ENCODE measurements around the gene TMEM229A. TPM values are rescaled to one million over a fixed set of nuclear protein-coding genes. Genes with fewer than 3 reads are reported as not detected.

TMEM229A gene
- total RNA-seq, 1 experiment from 2014 or later = 0.50 TPM

DNA sequence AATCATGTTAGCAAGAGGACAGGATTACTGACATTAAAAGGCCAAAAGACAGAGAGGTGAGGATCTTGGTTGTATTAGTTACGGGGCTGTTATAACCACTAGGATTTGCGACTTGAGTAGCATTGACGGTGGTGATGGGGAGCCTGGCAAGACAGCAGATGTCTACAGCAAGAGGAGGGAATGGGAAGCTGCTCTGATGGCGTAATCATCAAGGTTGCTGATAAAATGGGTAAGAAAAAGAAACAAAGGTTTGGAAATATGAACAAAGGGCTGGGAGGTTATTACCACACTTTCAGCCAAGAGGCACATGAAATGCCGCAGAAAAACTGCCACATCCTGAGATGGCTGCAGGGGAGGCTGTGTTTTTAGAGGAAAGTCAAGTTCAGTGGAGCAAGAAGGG is 33.9 kb downstream of the TMEM229A start:
- no TSS peak for BruUV-seq (replicated peaks)
- H3K27me3 Mint-ChIP-seq (ENCODE audit: insufficient read depth, unreplicated experiment) = no peaks in the 10 kb centered on the region
- H3K4me1 Mint-ChIP-seq (ENCODE audit: low read depth, unreplicated experiment) = peaks cover 8% of the 10 kb centered on the region
- H3K9me3 Mint-ChIP-seq (ENCODE audit: unreplicated experiment) = no peaks in the 10 kb centered on the region
- Histone ChIP-seq H3K4me1 (no peaks in the 10 kb centered on the region), H3K27me3 (replicated peaks; ENCODE audit: control insufficient read depth, insufficient read depth, low read length) (no peaks in the 10 kb centered on the region), H3K9me3 (peaks cover 5% of the 10 kb centered on the region; the same call in 1 of the 2 replicates), H3K36me3 (ENCODE audit: control insufficient read depth, insufficient read depth, low read length) (no peaks in the 10 kb centered on the region), H3K4me3 (ENCODE audit: low read depth, low read length) (no peak overlapping the region)
- DNase-seq = no peak
- H3K27ac Mint-ChIP-seq (ENCODE audit: unreplicated experiment) = no peak overlapping the region
- intact Hi-C loops (cut with micrococcal nuclease; ENCODE audit: unreplicated experiment) = no loop called here
- no peak for TF ChIP-seq CTCF (IDR thresholded peaks at IDR 0.05; ENCODE audit: insufficient read depth in 1 of 2, low read depth in 1 of 2, low read length in 1 of 2, severe bottlenecking in 1 of 2, unreplicated experiment in 1 of 2)
- ChIA-PET POLR2A (no interaction called here), CTCF (no interaction called here)
- H3K4me3 Mint-ChIP-seq (ENCODE audit: unreplicated experiment) = no peak overlapping the region
- no peaks in the 10 kb centered on the region for H3K36me3 Mint-ChIP-seq (ENCODE audit: insufficient read depth, unreplicated experiment)

DNA sequence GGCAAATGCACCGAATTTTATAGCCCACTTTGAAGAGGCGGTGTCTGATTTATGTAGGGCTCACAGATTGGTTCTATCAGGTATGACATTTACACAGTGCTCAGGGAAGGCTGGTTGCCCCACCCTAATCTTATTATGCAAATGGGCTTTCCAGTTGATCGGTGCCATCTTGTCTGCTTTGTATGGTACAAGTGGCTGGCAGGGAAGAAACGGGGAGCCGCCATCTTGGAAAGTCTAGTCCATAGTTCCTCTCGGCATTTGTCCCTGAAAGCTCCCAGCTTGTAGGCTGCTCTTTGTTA is 36.6 kb downstream of the TMEM229A start:
- CTCF ChIA-PET = interaction anchor here (0.6 kb wide), 1 partner anchor 227 kb away, joined by 3 read pairs; no protein-coding TSS in a partner anchor
- H3K27me3 ChIP-seq (replicated peaks; ENCODE audit: control insufficient read depth, insufficient read depth, low read length) = no peaks in the 10 kb centered on the region
- Mint-ChIP-seq H3K4me1 (ENCODE audit: low read depth, unreplicated experiment) (peaks cover 8% of the 10 kb centered on the region), H3K36me3 (ENCODE audit: insufficient read depth, unreplicated experiment) (no peaks in the 10 kb centered on the region), H3K27ac (ENCODE audit: unreplicated experiment) (no peak overlapping the region), H3K4me3 (ENCODE audit: unreplicated experiment) (no peak overlapping the region), H3K9me3 (ENCODE audit: unreplicated experiment) (no peaks in the 10 kb centered on the region), H3K27me3 (ENCODE audit: insufficient read depth, unreplicated experiment) (no peaks in the 10 kb centered on the region)
- no TSS peak for BruUV-seq (replicated peaks)
- no peak for DNase-seq
- no peaks in the 10 kb centered on the region for H3K36me3 ChIP-seq (ENCODE audit: control insufficient read depth, insufficient read depth, low read length)
- H3K4me3 ChIP-seq (ENCODE audit: low read depth, low read length) = no peak overlapping the region
- H3K4me1 ChIP-seq = no peaks in the 10 kb centered on the region
- no peak for TF ChIP-seq CTCF (IDR thresholded peaks at IDR 0.05; ENCODE audit: insufficient read depth in 1 of 2, low read depth in 1 of 2, low read length in 1 of 2, severe bottlenecking in 1 of 2, unreplicated experiment in 1 of 2)
- POLR2A ChIA-PET = no interaction called here
- H3K9me3 ChIP-seq = no peaks in the 10 kb centered on the region
- intact Hi-C loops (cut with micrococcal nuclease; ENCODE audit: unreplicated experiment) = no loop called here

DNA sequence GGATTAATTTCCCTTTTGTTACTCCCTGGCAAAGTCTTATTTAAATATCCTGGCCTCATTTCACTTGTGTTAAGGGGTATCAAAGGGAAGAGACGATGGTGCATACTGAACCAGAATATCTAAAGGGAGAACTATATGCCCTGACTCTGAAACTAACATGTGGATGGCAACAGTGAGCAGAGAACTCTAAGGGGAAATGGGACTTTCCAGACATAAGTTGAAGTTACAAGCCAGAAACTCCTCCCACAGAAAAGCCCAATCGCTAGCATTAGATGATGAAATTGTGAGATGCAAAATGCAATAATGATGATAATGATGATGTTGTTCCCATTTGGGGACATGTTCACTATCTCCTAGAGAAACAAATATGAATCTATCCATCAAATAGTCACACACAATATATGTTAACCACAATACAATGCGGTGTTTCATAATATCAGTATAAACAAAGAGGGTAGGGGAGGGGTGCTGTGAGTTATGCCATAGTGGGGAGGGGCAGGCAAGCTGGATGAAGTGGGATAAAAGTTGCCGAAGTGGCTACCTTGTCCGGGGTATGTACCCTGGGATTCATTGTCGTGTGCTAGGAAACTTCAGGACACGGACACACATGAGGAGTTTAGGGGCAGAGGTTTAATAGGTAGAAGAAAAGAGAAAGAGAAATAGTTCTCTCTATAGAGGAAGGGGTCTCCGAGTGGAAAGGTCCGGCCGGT is 37.1 kb downstream of the TMEM229A start:
- Histone ChIP-seq H3K4me3 (ENCODE audit: low read depth, low read length) (no peak overlapping the region), H3K36me3 (ENCODE audit: control insufficient read depth, insufficient read depth, low read length) (no peaks in the 10 kb centered on the region), H3K9me3 (no peaks in the 10 kb centered on the region), H3K27me3 (replicated peaks; ENCODE audit: control insufficient read depth, insufficient read depth, low read length) (no peaks in the 10 kb centered on the region), H3K4me1 (no peaks in the 10 kb centered on the region)
- TF ChIP-seq CTCF (IDR thresholded peaks at IDR 0.05; ENCODE audit: insufficient read depth in 1 of 2, low read depth in 1 of 2, low read length in 1 of 2, severe bottlenecking in 1 of 2, unreplicated experiment in 1 of 2) = no peak
- Mint-ChIP-seq H3K36me3 (ENCODE audit: insufficient read depth, unreplicated experiment) (no peaks in the 10 kb centered on the region), H3K4me1 (ENCODE audit: low read depth, unreplicated experiment) (peaks cover 8% of the 10 kb centered on the region), H3K27ac (ENCODE audit: unreplicated experiment) (no peak overlapping the region), H3K9me3 (ENCODE audit: unreplicated experiment) (no peaks in the 10 kb centered on the region), H3K4me3 (ENCODE audit: unreplicated experiment) (no peak overlapping the region), H3K27me3 (ENCODE audit: insufficient read depth, unreplicated experiment) (no peaks in the 10 kb centered on the region)
- ChIA-PET POLR2A (no interaction called here), CTCF (no interaction called here)
- no peak for DNase-seq
- intact Hi-C loops (cut with micrococcal nuclease; ENCODE audit: unreplicated experiment) = no loop called here
- no TSS peak for BruUV-seq (replicated peaks)
